ENCODE measurements around the gene MIA2.
"Not testable (repeated sequence)": the region's sequence is repeated elsewhere in the genome, so short reads cannot be mapped to it uniquely, and the experiment has no call there.

Gene MIA2

GRCh38 chr14:39342768-39343167, 109.1 kb downstream of the MIA2 start:
- no peak for DNase-seq

- DNase-seq, result no peak
Observed at GRCh38 chr14:39343614-39344013, 109.9 kb downstream of the MIA2 start.

GRCh38 chr14:39350866-39351265, 117.2 kb downstream of the MIA2 start:
- DNase-seq, result no peak

- no peak for DNase-seq
Observed at GRCh38 chr14:39351708-39352107, 118.0 kb downstream of the MIA2 start.

GRCh38 chr14:39359069-39359468, 125.4 kb downstream of the MIA2 start:
- not testable (repeated sequence) for DNase-seq

- no peak for DNase-seq
Observed at GRCh38 chr14:39360316-39360715, 126.6 kb downstream of the MIA2 start.

GRCh38 chr14:39361556-39361955, 127.8 kb downstream of the MIA2 start:
- DNase-seq, result not testable (repeated sequence)

GRCh38 chr14:39364509-39364908, 130.8 kb downstream of the MIA2 start:
- DNase-seq, result no peak

GRCh38 chr14:39365354-39365753, 131.6 kb downstream of the MIA2 start:
- no peak for DNase-seq

- DNase-seq, result no peak
Observed at GRCh38 chr14:39366460-39367386, 133.0 kb downstream of the MIA2 start.

GRCh38 chr14:39367387-39367751, 133.7 kb downstream of the MIA2 start:
- DNase-seq, result no peak

- DNase-seq, result no peak
Observed at GRCh38 chr14:39368261-39368959, 134.7 kb downstream of the MIA2 start.

GRCh38 chr14:39369029-39369428, 135.3 kb downstream of the MIA2 start:
- no peak for DNase-seq

- DNase-seq, result no peak
Observed at GRCh38 chr14:39370415-39370814, 136.7 kb downstream of the MIA2 start.

- DNase-seq, result no peak
Observed at GRCh38 chr14:39372656-39373055, 138.9 kb downstream of the MIA2 start.

- no peak for DNase-seq
Observed at GRCh38 chr14:39374851-39375250, 141.1 kb downstream of the MIA2 start.

GRCh38 chr14:39376667-39377403, 143.1 kb downstream of the MIA2 start:
- DNase-seq, result no peak

GRCh38 chr14:39381366-39381765, 147.7 kb downstream of the MIA2 start:
- DNase-seq, result no peak

- DNase-seq, result no peak
Observed at GRCh38 chr14:39382463-39382862, 148.7 kb downstream of the MIA2 start.

GRCh38 chr14:39383026-39383660, 149.4 kb downstream of the MIA2 start:
- DNase-seq, result no peak

- no peak for DNase-seq
Observed at GRCh38 chr14:39383741-39384140, 150.0 kb downstream of the MIA2 start.

- DNase-seq, result no peak
Observed at GRCh38 chr14:39384177-39384576, 150.5 kb downstream of the MIA2 start.

GRCh38 chr14:39393289-39393688, 159.6 kb downstream of the MIA2 start:
- no peak for DNase-seq
